Measurements from ENCODE around the gene C10orf90.

DNA sequence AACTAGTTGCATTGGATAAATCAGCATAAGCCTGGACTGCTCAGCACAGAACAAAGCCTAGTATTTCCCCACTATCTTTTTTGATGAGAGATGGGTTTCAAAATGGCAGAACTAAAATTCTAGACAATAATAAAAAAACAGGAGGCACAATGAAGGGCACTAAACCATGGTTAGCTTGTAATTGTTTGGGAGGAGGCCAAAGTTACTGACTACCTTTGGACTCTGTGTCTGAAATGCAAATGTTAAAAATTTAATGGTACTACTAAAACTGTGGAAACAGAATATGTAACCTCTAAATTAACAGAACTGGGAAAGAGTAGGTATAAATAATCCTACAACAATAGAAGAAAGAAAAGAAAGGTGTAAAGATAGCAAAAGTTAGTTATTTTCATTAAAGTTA lies 295.2 kb downstream of the C10orf90 start:
- TF ChIP-seq, protein P1, sequence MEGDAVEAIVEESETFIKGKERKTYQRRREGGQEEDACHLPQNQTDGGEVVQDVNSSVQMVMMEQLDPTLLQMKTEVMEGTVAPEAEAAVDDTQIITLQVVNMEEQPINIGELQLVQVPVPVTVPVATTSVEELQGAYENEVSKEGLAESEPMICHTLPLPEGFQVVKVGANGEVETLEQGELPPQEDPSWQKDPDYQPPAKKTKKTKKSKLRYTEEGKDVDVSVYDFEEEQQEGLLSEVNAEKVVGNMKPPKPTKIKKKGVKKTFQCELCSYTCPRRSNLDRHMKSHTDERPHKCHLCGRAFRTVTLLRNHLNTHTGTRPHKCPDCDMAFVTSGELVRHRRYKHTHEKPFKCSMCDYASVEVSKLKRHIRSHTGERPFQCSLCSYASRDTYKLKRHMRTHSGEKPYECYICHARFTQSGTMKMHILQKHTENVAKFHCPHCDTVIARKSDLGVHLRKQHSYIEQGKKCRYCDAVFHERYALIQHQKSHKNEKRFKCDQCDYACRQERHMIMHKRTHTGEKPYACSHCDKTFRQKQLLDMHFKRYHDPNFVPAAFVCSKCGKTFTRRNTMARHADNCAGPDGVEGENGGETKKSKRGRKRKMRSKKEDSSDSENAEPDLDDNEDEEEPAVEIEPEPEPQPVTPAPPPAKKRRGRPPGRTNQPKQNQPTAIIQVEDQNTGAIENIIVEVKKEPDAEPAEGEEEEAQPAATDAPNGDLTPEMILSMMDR (IDR thresholded peaks at IDR 0.05; ENCODE audit: low read depth, low read length) = no peak
- no peak for TF ChIP-seq POLR2A (IDR thresholded peaks at IDR 0.05; ENCODE audit: extremely low read depth, insufficient read length)
- TF ChIP-seq, protein P2, sequence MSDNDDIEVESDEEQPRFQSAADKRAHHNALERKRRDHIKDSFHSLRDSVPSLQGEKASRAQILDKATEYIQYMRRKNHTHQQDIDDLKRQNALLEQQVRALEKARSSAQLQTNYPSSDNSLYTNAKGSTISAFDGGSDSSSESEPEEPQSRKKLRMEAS (IDR thresholded peaks at IDR 0.05; ENCODE audit: low read depth, low read length) = no peak
